GM19193 (cell line): ENCODE measurements around the gene GNG11.

Experiments used
- POLR2A ChIP-seq: IDR thresholded peaks from 4 replicates; pipeline ENCODE4 v1.6.1; 2011; ENCODE audit not compliant: insufficient read depth, insufficient read length; ENCODE audit errors: extremely low read depth

Gene GNG11

DNA sequence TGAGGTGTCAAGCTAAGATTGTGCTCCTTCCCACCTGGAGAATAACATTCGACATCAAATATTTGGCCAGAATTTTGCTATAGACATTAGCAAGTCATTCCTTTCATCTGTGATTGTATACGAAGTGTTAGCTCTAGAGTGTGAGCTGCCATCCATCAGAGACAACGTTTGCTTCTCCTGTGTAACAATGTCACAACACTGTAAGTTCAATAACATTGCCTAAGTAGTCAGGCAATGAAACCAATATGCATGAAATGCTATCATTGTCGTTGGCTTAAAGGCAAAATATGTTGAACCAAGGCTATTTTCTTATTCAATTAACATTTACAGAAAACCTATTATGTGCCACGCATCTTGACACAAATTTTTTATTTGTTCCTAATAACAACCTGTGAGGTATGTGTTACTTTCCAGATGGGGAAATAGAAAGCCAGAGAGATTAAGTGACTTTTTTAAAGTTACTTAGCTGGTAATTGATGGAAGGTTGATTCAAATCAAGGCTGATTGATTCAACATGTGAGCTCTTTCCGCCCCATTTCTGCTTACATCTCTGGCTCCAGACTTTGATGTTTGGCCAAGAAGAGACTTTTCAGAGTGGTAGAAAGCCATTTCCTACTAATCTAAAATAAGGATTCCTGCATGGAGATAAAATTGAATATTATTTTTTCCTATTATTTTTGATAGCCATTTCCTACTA lies 50.6 kb downstream of the GNG11 start:
- no peak for TF ChIP-seq POLR2A

DNA sequence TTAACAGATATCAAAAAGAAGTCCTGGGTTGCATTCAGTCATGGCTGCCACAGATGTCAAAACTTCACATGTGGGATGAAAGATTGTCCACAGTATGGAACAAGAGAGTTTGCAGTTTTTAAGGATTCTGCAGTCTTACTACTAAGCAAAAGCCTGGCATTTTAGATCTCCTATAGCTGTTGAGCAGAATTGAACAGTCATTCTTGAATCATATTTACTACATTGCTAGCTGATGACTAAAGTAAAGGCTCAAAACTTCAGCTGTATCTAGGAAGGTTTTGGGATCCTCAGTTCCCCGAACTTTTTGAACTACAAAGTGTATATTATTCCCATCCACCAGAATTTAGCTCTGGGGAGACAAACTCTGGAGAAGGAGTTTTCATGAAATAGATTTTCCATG lies 51.6 kb downstream of the GNG11 start:
- TF ChIP-seq POLR2A = no peak

DNA sequence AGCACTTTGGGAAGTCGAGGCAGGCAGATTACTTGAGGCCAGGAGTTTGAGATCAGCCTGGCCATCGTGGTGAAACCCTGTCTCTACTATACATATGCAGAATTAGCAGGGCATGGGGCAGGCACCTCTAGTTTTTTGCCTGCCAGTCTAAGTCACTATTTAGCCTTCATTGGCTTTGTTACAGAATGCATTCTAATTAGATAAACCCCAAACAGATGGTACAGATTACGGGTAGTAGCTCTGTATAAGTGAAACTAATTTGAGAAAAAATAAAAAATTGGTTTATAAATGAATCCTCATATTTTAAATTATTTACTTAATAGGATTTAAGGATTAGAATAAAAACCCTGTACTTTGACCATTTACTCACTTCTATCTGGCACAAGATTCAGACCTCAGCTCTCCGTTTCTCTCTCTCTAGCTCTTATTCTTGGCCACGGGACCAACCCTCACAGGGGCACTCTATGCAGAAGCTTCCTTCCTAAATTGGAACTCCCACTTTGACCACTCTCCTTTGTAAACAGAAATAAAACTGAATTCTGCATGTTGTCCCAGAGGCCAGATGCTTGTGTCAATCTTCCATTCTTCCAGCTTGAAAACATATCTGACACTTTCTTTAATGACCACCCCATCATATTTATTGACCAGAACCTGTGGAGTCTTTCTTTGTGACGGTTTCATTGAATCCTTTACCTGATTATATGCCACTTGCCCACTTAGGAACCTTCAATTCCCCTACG lies 55.8 kb downstream of the GNG11 start:
- TF ChIP-seq POLR2A = no peak
